HG03521 (cell line): ENCODE data around the gene UBE4A.
A peak's percentile ranks its signal among the peaks of the same experiment; 100 is the strongest.

Experiments
- ATAC-seq: cut with Tn5 transposase; IDR thresholded peaks from one replicate; pipeline ENCODE4 v1.9.1; 2021; ENCODE audit warnings: mild to moderate bottlenecking, moderate library complexity; ENCODE audit not compliant: unreplicated experiment

UBE4A gene

DNA sequence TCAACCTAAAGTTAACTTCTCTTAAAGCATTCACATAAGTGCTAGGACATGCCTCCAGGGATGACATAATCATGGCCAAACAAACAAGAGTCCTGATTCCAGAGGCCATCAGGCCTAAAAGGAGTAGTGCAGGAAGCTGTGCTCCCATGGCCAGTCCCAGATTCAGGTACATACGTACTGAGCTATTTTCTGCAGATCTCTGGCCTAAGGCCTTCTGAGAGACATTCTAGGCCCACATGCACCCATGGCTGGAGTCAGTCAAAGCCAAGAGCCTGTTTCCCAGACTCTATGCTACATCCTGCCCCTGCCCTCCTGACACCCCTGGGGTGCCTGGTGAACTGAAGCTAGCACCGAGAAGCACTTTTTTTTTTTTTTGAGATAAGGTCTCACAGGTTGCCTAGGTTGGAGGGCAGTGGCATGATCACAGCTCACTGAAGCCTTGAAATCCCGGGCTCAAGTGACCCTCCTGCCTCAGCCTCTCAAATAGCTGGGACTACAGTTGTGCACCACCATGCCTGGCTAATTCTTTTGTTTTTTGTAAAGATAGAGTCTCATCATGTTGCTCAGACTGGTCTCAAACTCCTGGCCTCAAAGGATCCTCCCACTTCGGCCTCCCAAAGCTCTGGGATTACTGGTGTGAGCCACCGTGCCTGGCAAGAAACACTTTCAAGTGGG lies 17.4 kb upstream of the UBE4A start:
- no peak for ATAC-seq

DNA sequence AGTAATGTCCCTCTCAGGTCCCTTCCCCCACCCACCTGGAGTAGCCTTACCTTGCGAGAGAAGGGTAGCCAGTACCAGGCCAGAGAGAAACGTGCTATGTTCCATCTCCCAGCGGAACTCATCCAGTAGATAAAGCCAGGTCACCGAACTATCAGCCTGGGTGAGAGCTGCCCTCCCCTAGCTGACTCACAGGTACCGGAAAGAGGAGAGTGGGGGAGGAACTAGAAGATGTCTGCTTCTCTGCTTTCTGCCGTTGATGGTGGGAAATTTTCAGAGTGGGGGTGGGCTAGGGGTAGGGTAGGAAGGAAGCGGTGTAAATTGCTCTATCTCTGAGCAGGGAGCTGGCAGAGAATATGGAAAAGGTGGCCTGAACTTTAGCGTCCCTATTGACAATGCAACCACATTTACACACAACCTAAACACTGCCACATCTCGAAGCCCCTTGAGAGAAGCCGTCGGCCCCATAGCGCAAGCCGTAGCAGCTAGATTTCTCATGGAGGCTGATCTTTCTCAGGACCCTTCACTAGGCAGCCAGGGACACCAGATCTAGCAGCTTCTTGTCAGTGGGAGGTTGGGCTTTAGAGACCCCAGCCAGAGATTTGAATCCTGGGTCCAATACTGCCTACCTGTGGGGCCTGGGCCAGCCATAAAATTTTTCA lies 16.8 kb upstream of the UBE4A start, which contains the start of gene CD3D:
TSS of gene CD3D (minus strand) at position 203 of the 659 bp plus-strand sequence. CDS start at position 105, 98 bp downstream.
- no peak for ATAC-seq

DNA sequence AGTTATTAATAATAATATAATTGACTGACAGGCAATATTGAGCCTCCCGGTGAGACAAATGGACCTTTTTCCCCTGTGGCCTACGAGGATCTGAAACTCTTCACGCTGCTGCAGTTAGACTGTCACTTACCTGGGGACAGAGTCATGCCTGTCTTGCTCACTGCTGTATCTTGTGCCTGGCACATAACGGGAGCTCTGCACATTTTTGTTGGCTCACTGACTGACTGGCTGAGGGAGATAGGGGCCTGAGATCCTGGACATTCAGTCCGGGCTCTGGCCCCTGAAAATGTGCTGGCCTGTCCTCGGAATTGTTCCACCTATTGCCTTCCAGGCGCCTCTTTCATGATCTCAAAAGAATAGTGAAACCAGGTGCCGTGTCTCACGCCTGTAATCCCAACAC lies 16.2 kb upstream of the UBE4A start:
- ATAC-seq: no peak

DNA sequence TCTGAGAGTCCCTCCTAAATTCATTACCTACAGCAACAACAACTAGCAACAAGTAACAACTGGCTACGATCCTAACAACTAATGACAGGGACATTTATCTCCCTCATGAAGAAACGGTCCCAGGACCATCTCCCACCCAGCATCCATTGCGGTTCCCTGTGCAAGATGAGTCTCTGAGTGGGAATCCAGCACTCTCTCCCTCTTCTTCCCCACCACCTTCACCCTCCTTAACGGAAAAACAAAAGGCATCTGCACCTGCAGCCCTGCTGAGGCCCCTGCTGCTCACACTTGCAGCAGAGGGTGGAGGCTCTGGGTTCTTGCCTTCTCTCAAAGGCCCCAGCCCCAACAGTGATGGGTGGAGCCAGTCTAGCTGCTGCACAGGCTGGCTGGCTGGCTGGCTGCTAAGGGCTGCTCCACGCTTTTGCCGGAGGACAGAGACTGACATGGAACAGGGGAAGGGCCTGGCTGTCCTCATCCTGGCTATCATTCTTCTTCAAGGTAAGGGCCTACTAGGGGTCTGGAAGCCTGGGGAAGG lies 15.4 kb upstream of the UBE4A start, which contains the start of gene CD3G:
TSS of gene CD3G (plus strand) at position 364 of the 535 bp plus-strand sequence. CDS start at position 444, 80 bp downstream.
- no peak for ATAC-seq

DNA sequence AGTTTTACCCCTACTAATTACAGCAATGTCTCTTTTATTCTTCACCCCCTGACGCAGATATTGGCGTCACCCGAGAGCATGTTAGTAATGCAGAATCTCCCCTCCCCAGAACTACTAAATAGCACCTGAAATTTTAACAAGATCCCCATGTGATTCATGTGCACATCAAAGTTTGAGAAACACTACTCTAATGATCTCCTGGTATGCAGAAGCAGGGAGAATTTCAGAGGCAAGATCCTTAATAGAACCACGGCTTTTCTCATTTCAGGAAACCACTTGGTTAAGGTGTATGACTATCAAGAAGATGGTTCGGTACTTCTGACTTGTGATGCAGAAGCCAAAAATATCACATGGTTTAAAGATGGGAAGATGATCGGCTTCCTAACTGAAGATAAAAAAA lies 9.9 kb upstream of the UBE4A start:
- no peak for ATAC-seq

DNA sequence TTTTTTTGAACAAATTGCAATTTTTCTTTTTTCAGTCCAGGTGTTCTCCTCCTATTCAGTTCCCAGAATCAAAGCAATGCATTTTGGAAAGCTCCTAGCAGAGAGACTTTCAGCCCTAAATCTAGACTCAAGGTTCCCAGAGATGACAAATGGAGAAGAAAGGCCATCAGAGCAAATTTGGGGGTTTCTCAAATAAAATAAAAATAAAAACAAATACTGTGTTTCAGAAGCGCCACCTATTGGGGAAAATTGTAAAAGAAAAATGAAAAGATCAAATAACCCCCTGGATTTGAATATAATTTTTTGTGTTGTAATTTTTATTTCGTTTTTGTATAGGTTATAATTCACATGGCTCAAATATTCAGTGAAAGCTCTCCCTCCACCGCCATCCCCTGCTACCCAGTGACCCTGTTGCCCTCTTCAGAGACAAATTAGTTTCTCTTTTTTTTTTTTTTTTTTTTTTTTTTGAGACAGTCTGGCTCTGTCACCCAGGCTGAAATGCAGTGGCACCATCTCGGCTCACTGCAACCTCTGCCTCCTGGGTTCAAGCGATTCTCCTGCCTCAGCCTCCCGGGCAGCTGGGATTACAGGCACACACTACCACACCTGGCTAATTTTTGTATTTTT lies 6.2 kb upstream of the UBE4A start:
- no peak for ATAC-seq

DNA sequence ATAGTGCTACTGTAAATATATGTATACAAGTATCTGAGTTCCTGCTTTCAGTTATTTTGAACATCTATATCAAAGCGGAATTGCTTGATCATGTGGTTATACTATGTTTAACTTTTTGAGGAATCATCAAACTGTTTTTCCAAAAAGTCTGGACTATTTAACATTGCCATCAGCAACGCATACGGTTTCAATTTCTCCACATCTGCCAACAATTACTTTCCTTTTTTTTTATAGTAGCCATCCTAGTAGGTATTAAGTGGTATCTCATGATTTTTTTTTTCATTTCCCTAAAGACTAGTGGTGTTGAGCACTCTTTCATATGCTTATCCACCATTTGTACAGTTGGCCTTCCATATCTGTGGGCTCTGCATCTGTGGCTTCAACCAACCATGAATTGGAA lies 1.3 kb upstream of the UBE4A start:
- no peak for ATAC-seq

DNA sequence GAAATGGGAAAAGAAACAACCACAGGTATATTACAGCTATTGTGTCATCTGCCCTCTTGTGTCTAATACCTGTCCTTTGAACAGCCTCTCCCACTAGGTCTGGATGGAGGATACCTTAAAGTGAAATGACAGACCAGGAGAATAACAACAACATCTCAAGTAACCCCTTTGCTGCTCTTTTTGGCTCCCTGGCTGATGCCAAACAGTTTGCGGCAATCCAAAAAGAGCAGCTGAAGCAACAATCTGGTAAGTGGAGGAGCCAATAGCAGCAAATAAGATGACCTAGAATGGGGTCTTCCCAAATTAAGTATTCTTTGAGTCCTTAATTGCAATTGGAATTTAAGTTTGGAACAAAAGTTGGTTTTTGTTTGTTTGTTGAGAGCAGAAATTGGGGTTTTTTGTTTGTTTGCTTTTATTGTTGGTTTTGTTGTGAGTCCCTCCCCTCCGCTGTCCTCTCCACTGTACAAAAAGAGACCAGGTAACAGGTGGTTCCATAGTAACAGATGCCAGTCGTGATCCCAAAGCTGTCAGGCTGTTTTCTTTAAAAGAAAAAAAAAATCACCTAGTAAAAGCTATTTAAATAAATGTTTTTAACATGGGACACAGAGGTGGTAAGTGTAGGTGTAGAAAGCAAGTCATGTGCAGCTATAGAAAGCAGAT lies 5.7 kb downstream of the UBE4A start:
- no peak for ATAC-seq

DNA sequence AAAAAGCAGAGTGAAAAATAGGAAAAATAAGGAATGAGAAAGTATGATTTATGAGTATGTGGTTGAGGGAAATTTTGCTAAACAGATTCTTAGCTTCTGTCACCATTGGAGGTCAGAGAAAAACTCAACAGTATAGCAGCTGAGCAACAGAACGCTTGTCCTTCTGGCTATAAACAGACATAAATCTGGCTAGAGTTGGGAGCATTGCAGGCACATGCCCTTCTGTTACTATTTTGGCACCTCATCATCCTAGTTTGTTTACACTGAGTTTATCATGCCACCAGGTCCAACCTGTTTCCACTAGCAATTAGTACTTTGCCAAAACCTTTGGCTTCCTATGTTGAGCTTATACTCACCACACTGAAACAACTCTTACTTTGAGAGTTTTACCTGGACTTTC lies 6.9 kb downstream of the UBE4A start:
- ATAC-seq: no peak

DNA sequence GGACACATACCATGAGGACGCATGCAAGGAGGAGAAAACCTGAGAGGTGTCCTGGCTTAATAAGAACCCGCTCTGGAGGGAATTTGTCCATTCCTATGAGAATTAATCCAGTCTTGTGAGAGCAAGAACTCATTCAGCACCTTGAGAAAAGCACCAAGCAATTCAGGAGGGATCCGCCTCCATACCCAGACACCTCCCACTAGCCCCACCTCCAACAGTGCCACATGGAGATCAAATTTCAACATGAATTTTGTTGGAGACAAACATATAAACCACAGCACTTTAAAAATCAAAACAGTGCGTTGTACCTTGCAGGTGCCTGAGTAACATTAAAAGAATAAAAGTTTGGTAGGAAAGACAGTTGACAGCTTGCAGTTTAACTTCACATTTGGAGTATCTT lies 11.4 kb downstream of the UBE4A start:
- no peak for ATAC-seq

DNA sequence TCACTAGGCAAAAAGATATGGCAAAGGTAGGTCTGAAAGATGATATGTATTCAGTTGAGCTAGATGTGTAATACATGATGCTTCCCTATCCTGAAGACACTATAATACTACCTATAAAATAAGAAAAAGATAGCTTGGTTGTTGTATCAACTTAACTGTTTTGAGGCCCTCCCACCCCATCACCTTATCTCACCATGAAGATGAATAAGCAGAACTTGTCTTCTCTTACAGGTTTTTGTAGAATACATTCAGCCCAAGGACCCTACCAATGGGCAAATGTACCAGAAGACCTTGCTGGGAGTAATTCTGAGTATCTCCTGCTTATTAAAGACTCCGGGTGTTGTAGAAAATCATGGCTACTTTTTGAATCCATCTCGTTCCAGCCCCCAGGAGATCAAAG lies 13.9 kb downstream of the UBE4A start:
- ATAC-seq: no peak

DNA sequence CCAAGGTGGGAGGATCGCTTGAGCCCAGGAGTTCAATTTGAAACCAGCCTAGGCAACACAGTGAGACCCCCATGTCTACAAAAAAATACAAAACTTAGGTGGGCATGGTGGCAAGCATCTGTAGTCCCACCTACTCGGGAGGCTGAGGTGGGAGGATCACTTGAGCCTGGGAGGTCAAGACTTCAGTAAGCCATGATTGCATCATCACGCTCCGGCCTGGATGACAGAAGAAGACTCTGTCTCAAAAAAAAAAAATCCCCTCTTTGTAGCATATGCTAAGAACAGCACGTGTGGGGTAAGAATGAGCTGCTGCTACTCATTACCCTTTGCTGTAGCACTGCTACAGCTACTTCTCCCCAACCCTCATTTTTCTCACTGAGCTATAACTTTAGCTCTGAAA lies 14.5 kb downstream of the UBE4A start:
- no peak for ATAC-seq

DNA sequence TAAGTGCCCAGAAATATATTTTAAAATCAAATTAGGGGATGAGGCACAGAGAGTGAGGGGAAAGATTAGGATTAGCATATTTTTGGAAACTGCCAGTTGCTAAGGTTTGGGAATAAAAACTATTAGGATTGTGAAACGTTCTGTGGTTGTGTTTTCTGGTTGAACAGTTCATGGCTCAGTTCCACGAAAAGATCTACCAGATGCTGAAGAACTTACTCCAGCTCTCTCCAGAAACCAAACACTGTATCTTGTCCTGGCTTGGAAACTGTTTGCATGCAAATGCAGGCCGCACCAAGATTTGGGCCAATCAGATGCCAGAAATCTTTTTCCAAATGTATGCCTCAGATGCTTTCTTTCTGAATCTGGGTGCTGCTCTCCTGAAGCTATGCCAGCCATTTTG lies 15.3 kb downstream of the UBE4A start:
- no peak for ATAC-seq

DNA sequence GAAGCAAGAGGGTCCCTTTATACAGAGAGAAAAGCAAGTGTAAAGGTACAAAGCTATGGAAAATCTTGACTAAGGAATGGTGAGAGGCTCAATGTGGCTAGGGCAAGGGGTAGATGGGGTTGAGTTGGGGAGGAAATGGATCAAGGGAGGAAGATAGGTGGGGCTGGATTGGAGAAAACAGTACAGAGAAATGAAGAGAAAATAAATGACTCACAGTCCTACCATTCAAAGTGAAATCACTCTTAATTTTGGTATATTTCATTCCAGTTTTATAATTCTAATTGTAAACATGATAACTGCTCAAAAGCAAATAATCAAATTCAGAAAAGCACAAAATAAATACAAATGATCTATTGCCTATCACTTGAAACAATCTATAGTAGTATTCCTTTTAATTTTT lies 16.6 kb downstream of the UBE4A start:
- ATAC-seq: no peak

DNA sequence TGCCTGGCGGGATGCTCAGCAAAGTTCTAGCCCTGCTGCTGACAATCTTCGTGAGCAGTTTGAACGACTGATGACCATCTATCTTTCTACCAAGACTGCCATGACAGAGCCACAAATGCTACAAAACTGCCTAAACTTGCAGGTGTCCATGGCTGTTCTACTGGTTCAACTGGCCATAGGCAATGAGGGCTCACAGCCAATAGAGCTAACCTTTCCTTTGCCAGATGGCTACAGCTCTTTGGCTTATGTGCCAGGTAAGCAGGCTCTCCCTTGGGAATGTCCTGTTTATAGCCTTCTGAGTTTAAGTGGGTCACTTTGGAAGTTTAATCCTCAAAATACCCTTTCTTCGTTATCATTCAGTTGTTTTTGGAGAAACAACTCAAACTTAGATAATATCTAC lies 20.1 kb downstream of the UBE4A start:
- no peak for ATAC-seq

DNA sequence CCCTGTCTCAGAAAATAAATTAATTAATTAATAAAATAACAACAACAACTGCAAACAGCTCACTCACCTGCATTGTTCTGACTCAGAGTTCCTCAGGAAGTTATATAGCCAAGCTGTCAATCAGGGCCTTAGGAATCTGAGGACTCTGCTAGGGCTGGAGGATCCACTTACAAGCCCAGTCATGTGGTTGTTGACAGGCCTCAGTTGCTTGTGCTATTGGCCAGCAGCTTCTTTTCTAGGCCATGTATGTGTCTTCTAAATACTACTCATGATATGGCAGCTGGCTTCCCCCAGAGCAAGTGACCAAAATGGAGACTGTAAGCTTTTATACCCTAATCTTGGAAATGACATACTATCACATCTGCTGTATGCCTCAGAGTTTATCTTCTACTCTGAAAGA lies 21.2 kb downstream of the UBE4A start:
- ATAC-seq: no peak

DNA sequence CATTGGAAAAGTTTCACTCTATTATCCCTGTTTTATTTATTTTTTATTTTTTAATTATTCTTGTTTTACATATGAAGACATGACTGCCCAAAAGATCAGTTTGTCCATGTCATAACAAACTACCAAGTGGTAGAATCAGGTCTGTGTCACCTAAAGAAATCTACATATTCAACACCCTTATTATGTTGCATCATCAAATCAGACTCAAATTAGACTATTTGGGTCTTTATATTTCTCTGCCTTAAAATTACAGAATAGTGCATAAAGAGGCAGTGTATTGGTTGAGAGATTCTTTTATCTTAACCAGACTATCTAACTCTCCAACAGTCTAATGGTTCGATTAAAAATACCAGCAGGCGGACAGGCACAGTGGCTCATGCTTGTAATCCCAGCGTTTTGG lies 23.6 kb downstream of the UBE4A start:
- no peak for ATAC-seq

DNA sequence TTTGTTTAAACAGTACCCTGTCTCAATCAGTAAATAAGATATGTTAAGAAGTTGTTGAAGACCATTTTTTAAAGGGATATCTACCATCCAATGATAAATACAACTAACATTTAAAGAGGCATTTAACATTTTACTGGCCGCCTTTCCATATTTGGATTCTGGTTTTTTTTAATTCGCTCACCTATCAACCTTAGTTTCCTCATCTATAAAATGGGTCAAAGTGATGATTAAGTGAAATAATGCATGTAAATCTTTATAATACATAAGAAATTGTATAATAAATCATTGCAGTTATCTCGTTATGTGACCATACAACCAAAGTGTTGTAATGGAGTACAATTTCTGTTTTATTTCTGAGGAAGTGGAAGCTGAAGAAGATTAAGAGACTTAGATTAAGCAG lies 24.3 kb downstream of the UBE4A start:
- no peak for ATAC-seq

DNA sequence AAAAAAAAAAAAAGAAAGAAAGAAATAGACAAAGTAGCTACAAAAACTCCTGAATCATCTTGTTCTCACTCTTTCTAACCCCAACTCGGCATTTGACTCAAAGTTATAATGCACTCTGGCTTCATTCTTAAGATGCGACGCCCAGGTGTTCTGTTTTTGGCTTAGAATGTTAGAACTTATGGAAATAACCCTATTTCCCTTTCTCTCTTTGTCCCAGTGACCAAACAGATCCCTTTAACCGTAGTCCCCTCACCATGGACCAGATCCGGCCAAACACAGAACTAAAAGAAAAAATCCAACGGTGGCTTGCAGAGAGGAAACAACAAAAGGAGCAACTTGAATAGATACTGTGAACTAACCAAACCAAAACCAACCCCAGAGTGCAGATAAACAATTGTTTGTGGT lies 36.7 kb downstream of the UBE4A start:
- no peak for ATAC-seq

DNA sequence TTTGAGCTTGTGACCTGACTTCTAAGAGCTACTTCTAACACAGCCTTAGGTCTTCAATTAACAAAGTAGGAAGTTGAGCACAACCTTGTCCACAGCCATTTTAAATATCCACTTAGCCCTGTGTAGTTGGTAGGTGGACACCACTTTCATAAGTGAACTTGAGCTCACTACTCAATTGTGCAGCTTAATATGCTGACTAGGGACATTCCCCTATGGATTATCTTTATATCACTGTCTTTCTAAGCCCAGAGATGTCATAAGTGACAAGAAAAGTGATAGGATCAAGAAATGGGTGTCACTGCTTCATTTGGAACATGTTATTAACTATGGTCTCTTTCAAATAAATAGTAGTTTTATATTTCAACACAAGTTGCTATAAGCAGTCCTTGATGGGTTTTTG lies 38.0 kb downstream of the UBE4A start:
- no peak for ATAC-seq

DNA sequence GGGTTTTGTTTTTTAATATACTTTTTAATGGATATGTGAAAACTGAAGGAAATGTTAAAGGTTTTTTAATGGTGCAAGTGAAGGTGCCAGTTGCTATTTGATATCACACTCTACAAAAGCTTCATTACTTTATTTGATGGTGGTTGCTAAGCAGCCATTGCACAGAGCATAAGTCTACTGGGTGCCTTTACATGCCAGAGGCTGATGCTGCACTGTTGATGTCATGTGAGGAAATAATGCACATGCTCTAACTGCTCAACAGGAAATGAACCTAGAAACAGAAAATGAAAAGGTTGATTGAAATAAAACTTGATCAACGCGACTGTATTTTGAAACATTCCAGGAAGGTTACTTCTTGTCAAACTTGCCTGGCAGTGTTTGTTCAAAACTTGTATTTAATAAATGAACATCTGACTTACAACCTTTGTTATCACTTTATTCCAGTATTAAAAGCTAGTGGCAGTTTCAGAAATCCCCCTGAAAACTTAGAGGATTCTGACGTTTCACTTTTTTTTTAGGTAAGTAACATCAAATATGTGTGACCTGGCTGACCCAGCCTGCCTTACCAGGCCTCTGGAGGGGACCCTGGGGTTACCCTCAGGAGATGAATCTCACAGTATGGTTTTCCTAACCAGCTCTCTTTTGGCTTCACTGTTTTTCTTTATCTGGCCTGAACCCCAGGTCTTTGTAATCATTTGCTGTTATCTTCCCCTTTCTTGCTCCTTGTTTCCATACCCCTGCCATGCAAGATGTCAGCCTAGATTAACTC lies 39.6 kb downstream of the UBE4A start:
- ATAC-seq: peak; percentile 49
